Measurements from ENCODE around the gene MEF2D. TPM values are rescaled to one million over a fixed set of nuclear protein-coding genes. Genes with fewer than 3 reads are reported as not detected.

The MEF2D gene
- total RNA-seq, 2 experiments from 2014 or later, result 25.7 to 27.8 TPM

- peaks cover 30% of the 10 kb centered on the region for H3K36me3 Mint-ChIP-seq
These were observed 21.2 kb downstream of the MEF2D start for GRCh38 chr1:156479093-156480015.

GRCh38 chr1:156478250-156478627 lies 22.3 kb downstream of the MEF2D start:
- DNase-seq, result no peak
- peaks cover 46% of the 10 kb centered on the region for H3K4me1 Mint-ChIP-seq
- no peaks in the 10 kb centered on the region for H3K9me3 Mint-ChIP-seq
- H3K27ac Mint-ChIP-seq, result no peak overlapping the region
- peaks cover 36% of the 10 kb centered on the region for H3K36me3 Mint-ChIP-seq
- H3K4me3 Mint-ChIP-seq, result no peak overlapping the region
- no peaks in the 10 kb centered on the region for H3K27me3 Mint-ChIP-seq

More at GRCh38 chr1:156479093-156480015, 21.2 kb downstream of the MEF2D start:
- no peak for DNase-seq
- no peak overlapping the region for H3K4me3 Mint-ChIP-seq
- H3K27me3 Mint-ChIP-seq, result no peaks in the 10 kb centered on the region
- H3K4me1 Mint-ChIP-seq, result peaks cover 50% of the 10 kb centered on the region
- peak overlapping the region; percentile 65 for H3K27ac Mint-ChIP-seq
- no peaks in the 10 kb centered on the region for H3K9me3 Mint-ChIP-seq

GRCh38 chr1:156477526-156478249 lies 22.9 kb downstream of the MEF2D start:
- peaks cover 33% of the 10 kb centered on the region for H3K36me3 Mint-ChIP-seq
- H3K27ac Mint-ChIP-seq, result peak overlapping the region; percentile 55
- H3K4me3 Mint-ChIP-seq, result no peak overlapping the region
- H3K9me3 Mint-ChIP-seq, result no peaks in the 10 kb centered on the region
- no peak for DNase-seq
- H3K4me1 Mint-ChIP-seq, result peaks cover 41% of the 10 kb centered on the region
- H3K27me3 Mint-ChIP-seq, result no peaks in the 10 kb centered on the region

- Mint-ChIP-seq H3K27ac (no peak overlapping the region), H3K9me3 (no peaks in the 10 kb centered on the region), H3K36me3 (peaks cover 31% of the 10 kb centered on the region), H3K4me3 (no peak overlapping the region), H3K4me1 (peaks cover 31% of the 10 kb centered on the region), H3K27me3 (no peaks in the 10 kb centered on the region)
- peak; percentile 33 for DNase-seq
These were observed 23.9 kb downstream of the MEF2D start for GRCh38 chr1:156476501-156477298.

GRCh38 chr1:156475568-156476500 lies 24.7 kb downstream of the MEF2D start:
- H3K4me3 Mint-ChIP-seq, result no peak overlapping the region
- H3K36me3 Mint-ChIP-seq, result peaks cover 24% of the 10 kb centered on the region
- H3K9me3 Mint-ChIP-seq, result no peaks in the 10 kb centered on the region

GRCh38 chr1:156474966-156475365 lies 25.6 kb downstream of the MEF2D start:
- Mint-ChIP-seq H3K4me3 (no peak overlapping the region), H3K4me1 (peaks cover 16% of the 10 kb centered on the region), H3K36me3 (peaks cover 16% of the 10 kb centered on the region), H3K27ac (no peak overlapping the region), H3K9me3 (no peaks in the 10 kb centered on the region), H3K27me3 (no peaks in the 10 kb centered on the region)
- no peak for DNase-seq

More at GRCh38 chr1:156475568-156476500, 24.7 kb downstream of the MEF2D start:
- no peak for DNase-seq
- no peaks in the 10 kb centered on the region for H3K27me3 Mint-ChIP-seq
- H3K27ac Mint-ChIP-seq, result no peak overlapping the region
- H3K4me1 Mint-ChIP-seq, result peaks cover 22% of the 10 kb centered on the region

- Mint-ChIP-seq H3K27me3 (no peaks in the 10 kb centered on the region), H3K36me3 (peaks cover 11% of the 10 kb centered on the region), H3K27ac (peak overlapping the region; percentile 48), H3K4me1 (peaks cover 5% of the 10 kb centered on the region), H3K4me3 (no peak overlapping the region), H3K9me3 (no peaks in the 10 kb centered on the region)
- no peak for DNase-seq
These were observed 28.8 kb downstream of the MEF2D start for GRCh38 chr1:156471496-156472490.

- Mint-ChIP-seq H3K9me3 (no peaks in the 10 kb centered on the region), H3K36me3 (peaks cover 12% of the 10 kb centered on the region), H3K27ac (no peak overlapping the region), H3K4me3 (no peak overlapping the region), H3K4me1 (peaks cover 2% of the 10 kb centered on the region), H3K27me3 (no peaks in the 10 kb centered on the region)
- DNase-seq, result no peak
These were observed 30.1 kb downstream of the MEF2D start for GRCh38 chr1:156470473-156470872.

GRCh38 chr1:156468693-156469345 lies 31.8 kb downstream of the MEF2D start:
- Mint-ChIP-seq H3K36me3 (peaks cover 9% of the 10 kb centered on the region), H3K9me3 (no peaks in the 10 kb centered on the region), H3K4me1 (peaks cover 7% of the 10 kb centered on the region), H3K4me3 (no peak overlapping the region), H3K27me3 (no peaks in the 10 kb centered on the region), H3K27ac (no peak overlapping the region)
- no peak for DNase-seq

- DNase-seq, result no peak
- Mint-ChIP-seq H3K9me3 (no peaks in the 10 kb centered on the region), H3K27ac (no peak overlapping the region), H3K27me3 (no peaks in the 10 kb centered on the region), H3K36me3 (peaks cover 7% of the 10 kb centered on the region), H3K4me1 (peaks cover 13% of the 10 kb centered on the region), H3K4me3 (no peak overlapping the region)
These were observed 32.7 kb downstream of the MEF2D start for GRCh38 chr1:156467906-156468305.

- Mint-ChIP-seq H3K27ac (no peak overlapping the region), H3K27me3 (no peaks in the 10 kb centered on the region), H3K4me3 (no peak overlapping the region), H3K4me1 (peaks cover 13% of the 10 kb centered on the region), H3K36me3 (peaks cover 7% of the 10 kb centered on the region), H3K9me3 (no peaks in the 10 kb centered on the region)
- DNase-seq, result no peak
These were observed 33.2 kb downstream of the MEF2D start for GRCh38 chr1:156467385-156467784.

GRCh38 chr1:156465747-156466365 lies 34.7 kb downstream of the MEF2D start:
- no peaks in the 10 kb centered on the region for H3K27me3 Mint-ChIP-seq
- H3K36me3 Mint-ChIP-seq, result peaks cover 7% of the 10 kb centered on the region
- H3K27ac Mint-ChIP-seq, result no peak overlapping the region
- peaks cover 13% of the 10 kb centered on the region for H3K4me1 Mint-ChIP-seq
- H3K4me3 Mint-ChIP-seq, result no peak overlapping the region
- no peaks in the 10 kb centered on the region for H3K9me3 Mint-ChIP-seq
- DNase-seq, result no peak
